HepG2 (cell line): ENCODE results near the gene NES. TPM values are rescaled to one million over a fixed set of nuclear protein-coding genes. Genes with fewer than 3 reads are reported as not detected.
A peak's percentile ranks its signal among the peaks of the same experiment; 100 is the strongest.

Source experiments
- ATM ChIP-seq: fragments of 450-650 bp; IDR thresholded peaks from 2 replicates; pipeline ENCODE4 v1.7.1; 2017; ENCODE audit warnings: mild to moderate bottlenecking, borderline replicate concordance
- BHLHE40 ChIP-seq: IDR thresholded peaks from 2 replicates; pipeline ENCODE4 v1.6.1; 2011; ENCODE audit warnings: low read length, improper control_type of control experiment
- MED8 ChIP-seq: sonication (generic); formaldehyde crosslinking; IDR thresholded peaks from 2 replicates; pipeline ENCODE4 v1.8.1; 2023; ENCODE audit warnings: mild to moderate bottlenecking, missing genetic modification reagents; ENCODE audit not compliant: insufficient replicate concordance
- NFATC3 ChIP-seq: sonication (generic); formaldehyde crosslinking; IDR thresholded peaks from 2 replicates; pipeline ENCODE4 v1.5.1; 2020; ENCODE audit warnings: mild to moderate bottlenecking, missing genetic modification reagents
- SOX6 ChIP-seq, 2 experiments: fragments of 450-650 bp in 1 of 2; sonication (generic) in 1 of 2; formaldehyde crosslinking in 1 of 2; IDR thresholded peaks; 2 replicates each; pipeline versions ENCODE4 v1.4.0 to v1.6.1; 2017 to 2020; ENCODE audit warnings: antibody characterized with exemption in 1 of 2, mild to moderate bottlenecking in 1 of 2, missing genetic modification reagents in 1 of 2
- SP4 ChIP-seq: sonication (generic); formaldehyde crosslinking; IDR thresholded peaks from 2 replicates; pipeline ENCODE4 v1.8.1; 2023; ENCODE audit warnings: mild to moderate bottlenecking, missing genetic modification reagents
- ZBTB7A ChIP-seq: sonication (generic); formaldehyde crosslinking; IDR thresholded peaks from 2 replicates; pipeline ENCODE4 v1.8.0; 2022; ENCODE audit warnings: mild to moderate bottlenecking, missing genetic modification reagents
- ZMYM4 ChIP-seq: sonication (generic); formaldehyde crosslinking; IDR thresholded peaks from 2 replicates; pipeline ENCODE4 v1.8.1; 2023; ENCODE audit warnings: mild to moderate bottlenecking, missing genetic modification reagents
- ZNF33B ChIP-seq: sonication (generic); formaldehyde crosslinking; IDR thresholded peaks from 2 replicates; pipeline ENCODE4 v1.5.1; 2020; ENCODE audit warnings: mild to moderate bottlenecking, missing genetic modification reagents
- ZNF407 ChIP-seq: sonication (generic); formaldehyde crosslinking; IDR thresholded peaks from one replicate; pipeline ENCODE4 v1.5.1; 2020; ENCODE audit warnings: mild to moderate bottlenecking, missing genetic modification reagents; ENCODE audit errors: not compliant biosample characterization
- ZNF788 ChIP-seq: sonication (generic); formaldehyde crosslinking; IDR thresholded peaks from 2 replicates; pipeline ENCODE4 v1.5.0; 2020; ENCODE audit warnings: mild to moderate bottlenecking, missing genetic modification reagents, borderline replicate concordance
- polyA plus RNA-seq, 8 experiments: library from polyadenylated mRNA; depleted of rRNA in 3 of 8; stranded (reverse) in 7 of 8; unstranded in 1 of 8; fragments of >200 nt; fragmentation: Illumina TruSeq in 4 of 8; extraction: Trizol in 4 of 8; gene quantifications; 2 replicates each; pipeline versions ENCODE4 v1.2.1 to v1.2.3, GENCODE V29; 2011 to 2016; ENCODE audit warnings: low read depth in 4 of 8, missing spikeins in 1 of 8, mixed read lengths in 1 of 8; ENCODE audit not compliant: insufficient read depth in 1 of 8
- total RNA-seq, 5 experiments: library from RNA; depleted of rRNA; stranded (reverse); fragments of >200 nt; fragmentation: Illumina TruSeq; extraction: Trizol; gene quantifications; 2 replicates each; pipeline ENCODE4 v1.2.3, GENCODE V29; 2016; ENCODE audit warnings: low read depth in 1 of 5
- TF ChIP-seq, protein P1 (sequence below): sonication (generic); IDR thresholded peaks from 2 replicates; pipeline ENCODE4 v1.6.1; 2016; ENCODE audit warnings: low read depth, borderline replicate concordance
- TF ChIP-seq, protein P2 (sequence below): IDR thresholded peaks from 2 replicates; pipeline ENCODE4 v1.6.1; 2016; ENCODE audit warnings: missing biosample characterization, missing genetic modification reagents, low read depth

Gene NES
- total and polyA plus RNA-seq, 2 of the 13 experiments (the other 11 are each of a cell fraction or from before 2014, with no cell fraction given) = 1.7 to 16.6 TPM

- TF ChIP-seq, protein P1, sequence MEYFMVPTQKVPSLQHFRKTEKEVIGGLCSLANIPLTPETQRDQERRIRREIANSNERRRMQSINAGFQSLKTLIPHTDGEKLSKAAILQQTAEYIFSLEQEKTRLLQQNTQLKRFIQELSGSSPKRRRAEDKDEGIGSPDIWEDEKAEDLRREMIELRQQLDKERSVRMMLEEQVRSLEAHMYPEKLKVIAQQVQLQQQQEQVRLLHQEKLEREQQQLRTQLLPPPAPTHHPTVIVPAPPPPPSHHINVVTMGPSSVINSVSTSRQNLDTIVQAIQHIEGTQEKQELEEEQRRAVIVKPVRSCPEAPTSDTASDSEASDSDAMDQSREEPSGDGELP = peak; percentile 85
- TF ChIP-seq ZBTB7A (CRISPR knock-in tag) (0 out of 2 replicates have a peak, but pooled peaks have one; percentile 29), ATM (no peak), ZMYM4 (CRISPR knock-in tag) (no peak), SOX6 (IDR thresholded peaks at IDR 0.05) (no peak), SOX6 (CRISPR knock-in tag; IDR thresholded peaks at IDR 0.05) (no peak), NFATC3 (no peak), ZNF788 (no peak), BHLHE40 (no peak), ZNF407 (no peak), MED8 (CRISPR knock-in tag) (no peak), ZNF33B (no peak), SP4 (CRISPR knock-in tag) (no peak)
- TF ChIP-seq, protein P2, sequence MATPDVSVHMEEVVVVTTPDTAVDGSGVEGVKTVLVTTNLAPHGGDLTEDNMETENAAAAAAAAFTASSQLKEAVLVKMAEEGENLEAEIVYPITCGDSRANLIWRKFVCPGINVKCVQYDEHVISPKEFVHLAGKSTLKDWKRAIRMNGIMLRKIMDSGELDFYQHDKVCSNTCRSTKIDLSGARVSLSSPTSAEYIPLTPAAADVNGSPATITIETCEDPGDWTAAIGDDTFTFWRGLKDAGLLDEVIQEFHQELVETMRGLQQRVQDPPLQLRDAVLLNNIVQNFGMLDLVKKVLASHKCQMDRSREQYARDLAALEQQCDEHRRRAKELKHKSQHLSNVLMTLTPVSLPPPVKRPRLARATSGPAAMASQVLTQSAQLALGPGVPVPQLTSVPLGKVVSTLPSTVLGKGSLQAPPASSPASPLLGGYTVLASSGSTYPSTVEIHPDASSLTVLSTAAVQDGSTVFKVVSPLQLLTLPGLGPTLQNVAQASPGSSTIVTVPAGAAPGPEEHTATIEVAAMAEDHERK (CRISPR knock-in tag) = no peak
These were observed 13.0 kb downstream of the NES start (continued) for GRCh38 chr1:156664046-156664766.
